Measurements from ENCODE around the gene RBBP5. TPM values are rescaled to one million over a fixed set of nuclear protein-coding genes. Genes with fewer than 3 reads are reported as not detected.

RBBP5 gene
- total RNA-seq, 1 donor from 2014 or later: 19.7 TPM

DNA sequence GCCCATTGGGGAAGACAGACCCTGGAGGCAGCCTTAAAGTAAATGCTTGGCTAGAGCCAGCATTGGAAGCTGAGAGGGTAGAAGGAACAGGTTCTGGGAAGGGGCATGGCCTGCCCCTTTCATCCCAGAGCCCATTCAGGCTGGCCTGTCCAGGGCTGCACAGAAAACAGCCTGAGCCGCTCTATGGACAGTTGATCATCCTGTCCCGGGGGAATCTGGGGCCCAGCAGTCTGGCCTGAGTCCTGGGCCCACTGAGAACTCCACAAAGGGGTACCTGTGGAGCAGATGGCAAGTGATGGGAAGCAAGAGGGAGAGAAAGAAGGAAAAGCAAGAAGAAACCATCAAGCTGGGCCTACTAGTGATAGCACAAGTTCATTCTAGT lies 50.8 kb downstream of the RBBP5 start:
- Mint-ChIP-seq H3K9me3 (no peaks in the 10 kb centered on the region), H3K4me1 (no peaks in the 10 kb centered on the region), H3K4me3 (no peak overlapping the region), H3K27me3 (no peaks in the 10 kb centered on the region), H3K27ac (no peak overlapping the region), H3K36me3 (ENCODE audit: low read depth) (no peaks in the 10 kb centered on the region)
- CTCF ChIA-PET: interaction anchor here (0.8 kb wide), 1 partner anchor 9 kb away, joined by 3 read pairs; no protein-coding TSS in a partner anchor
- DNase-seq (no peak), ATAC-seq (ENCODE audit: low read depth) (no peak)
- TF ChIP-seq, protein P1, sequence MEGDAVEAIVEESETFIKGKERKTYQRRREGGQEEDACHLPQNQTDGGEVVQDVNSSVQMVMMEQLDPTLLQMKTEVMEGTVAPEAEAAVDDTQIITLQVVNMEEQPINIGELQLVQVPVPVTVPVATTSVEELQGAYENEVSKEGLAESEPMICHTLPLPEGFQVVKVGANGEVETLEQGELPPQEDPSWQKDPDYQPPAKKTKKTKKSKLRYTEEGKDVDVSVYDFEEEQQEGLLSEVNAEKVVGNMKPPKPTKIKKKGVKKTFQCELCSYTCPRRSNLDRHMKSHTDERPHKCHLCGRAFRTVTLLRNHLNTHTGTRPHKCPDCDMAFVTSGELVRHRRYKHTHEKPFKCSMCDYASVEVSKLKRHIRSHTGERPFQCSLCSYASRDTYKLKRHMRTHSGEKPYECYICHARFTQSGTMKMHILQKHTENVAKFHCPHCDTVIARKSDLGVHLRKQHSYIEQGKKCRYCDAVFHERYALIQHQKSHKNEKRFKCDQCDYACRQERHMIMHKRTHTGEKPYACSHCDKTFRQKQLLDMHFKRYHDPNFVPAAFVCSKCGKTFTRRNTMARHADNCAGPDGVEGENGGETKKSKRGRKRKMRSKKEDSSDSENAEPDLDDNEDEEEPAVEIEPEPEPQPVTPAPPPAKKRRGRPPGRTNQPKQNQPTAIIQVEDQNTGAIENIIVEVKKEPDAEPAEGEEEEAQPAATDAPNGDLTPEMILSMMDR (IDR thresholded peaks at IDR 0.05): no peak
- POLR2A ChIA-PET: interaction anchor here (0.7 kb wide), 1 partner anchor 693 kb away, joined by 5 read pairs; no protein-coding TSS in a partner anchor
- intact Hi-C loops (cut with micrococcal nuclease): no loop called here

DNA sequence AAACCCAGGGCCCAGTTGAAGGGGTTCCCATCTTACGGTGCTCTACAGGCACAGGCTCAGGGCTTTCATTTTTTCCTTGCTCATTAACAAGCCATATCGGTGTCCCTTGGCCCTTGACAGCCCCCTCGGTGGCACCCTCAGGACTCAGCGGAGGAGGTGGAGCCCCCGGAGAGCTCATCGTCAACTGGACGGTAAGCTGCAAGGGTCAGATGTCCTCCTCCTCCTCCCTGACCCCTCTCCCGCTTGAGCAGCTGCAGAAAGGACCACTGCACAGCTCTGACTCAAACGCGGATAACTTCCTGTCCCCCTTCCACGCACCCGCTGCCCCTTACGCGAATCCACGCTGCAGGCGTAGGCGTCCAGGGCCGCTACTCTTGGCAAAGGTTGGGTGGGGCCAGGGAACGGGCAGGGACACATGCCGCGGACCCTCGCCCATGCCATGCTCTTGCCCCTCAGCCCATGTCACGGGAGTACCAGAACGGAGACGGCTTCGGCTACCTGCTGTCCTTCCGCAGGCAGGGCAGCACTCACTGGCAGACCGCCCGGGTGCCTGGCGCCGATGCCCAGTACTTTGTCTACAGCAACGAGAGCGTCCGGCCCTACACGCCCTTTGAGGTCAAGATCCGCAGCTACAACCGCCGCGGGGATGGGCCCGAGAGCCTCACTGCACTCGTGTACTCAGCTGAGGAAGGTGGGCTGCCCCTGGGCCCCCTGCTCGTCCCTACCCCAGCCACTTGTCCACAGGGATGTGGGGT lies 52.2 kb downstream of the RBBP5 start:
- no peak overlapping the region for H3K4me3 Mint-ChIP-seq
- no peaks in the 10 kb centered on the region for H3K9me3 Mint-ChIP-seq
- H3K27me3 Mint-ChIP-seq: no peaks in the 10 kb centered on the region
- POLR2A ChIA-PET: no interaction called here
- TF ChIP-seq, protein P1 (IDR thresholded peaks at IDR 0.05): no peak
- H3K36me3 Mint-ChIP-seq (ENCODE audit: low read depth): no peaks in the 10 kb centered on the region
- CTCF ChIA-PET: no interaction called here
- no peaks in the 10 kb centered on the region for H3K4me1 Mint-ChIP-seq
- no peak for DNase-seq
- no peak for ATAC-seq (ENCODE audit: low read depth)
- intact Hi-C loops (cut with micrococcal nuclease): no loop called here
- H3K27ac Mint-ChIP-seq: no peak overlapping the region

DNA sequence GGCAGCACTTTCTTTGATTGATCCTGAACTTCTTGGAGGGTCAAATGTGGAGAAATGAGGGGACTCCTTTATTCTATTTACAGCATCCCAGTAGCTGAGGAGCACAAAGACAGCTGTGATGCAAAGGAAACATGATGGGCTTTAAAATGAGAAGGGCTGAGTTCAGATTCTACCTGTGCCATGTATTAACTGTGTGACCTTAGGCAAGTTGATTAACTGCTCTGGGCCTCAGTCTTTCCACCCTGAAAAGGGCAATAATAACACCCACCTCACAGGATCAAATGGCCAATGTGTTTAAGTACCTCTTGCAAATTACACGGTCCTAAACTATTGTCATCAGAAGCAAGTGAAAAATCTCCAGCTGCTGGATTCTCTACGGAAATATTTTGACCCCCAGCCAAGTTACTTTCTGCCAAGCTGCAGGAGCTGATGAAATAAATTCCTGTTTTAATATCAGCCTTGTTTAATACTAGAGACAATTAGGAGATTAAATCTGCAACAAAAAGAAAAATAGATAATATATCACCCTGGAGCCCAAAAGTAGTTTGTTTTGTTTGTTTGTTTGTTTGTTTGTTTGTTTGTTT lies 53.2 kb downstream of the RBBP5 start:
- no peak overlapping the region for H3K27ac Mint-ChIP-seq
- no peaks in the 10 kb centered on the region for H3K9me3 Mint-ChIP-seq
- POLR2A ChIA-PET: no interaction called here
- H3K4me1 Mint-ChIP-seq: no peaks in the 10 kb centered on the region
- DNase-seq (no peak), ATAC-seq (ENCODE audit: low read depth) (no peak)
- no peak overlapping the region for H3K4me3 Mint-ChIP-seq
- no peaks in the 10 kb centered on the region for H3K27me3 Mint-ChIP-seq
- no peaks in the 10 kb centered on the region for H3K36me3 Mint-ChIP-seq (ENCODE audit: low read depth)
- intact Hi-C loops (cut with micrococcal nuclease): no loop called here
- CTCF ChIA-PET: no interaction called here
- TF ChIP-seq, protein P1 (IDR thresholded peaks at IDR 0.05): no peak

DNA sequence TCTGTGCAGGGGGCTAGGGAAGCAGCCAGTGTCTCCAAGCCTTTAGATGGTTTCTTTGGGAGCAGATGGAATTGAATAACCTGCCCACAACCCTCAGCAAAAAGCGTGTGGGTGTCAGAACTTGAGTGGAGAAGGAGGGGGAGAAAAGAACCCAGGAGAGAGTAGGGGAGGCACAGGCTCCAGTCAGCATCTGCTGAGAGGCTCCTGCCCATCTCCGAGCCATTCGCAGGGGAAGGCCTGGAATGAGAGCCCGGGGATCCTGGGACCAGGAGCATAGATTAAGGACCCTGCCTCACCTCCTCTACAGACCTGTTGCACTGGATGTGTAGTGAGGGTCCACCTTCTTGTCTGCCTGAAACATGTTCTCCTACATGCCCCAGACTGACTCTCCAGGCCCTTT lies 53.8 kb downstream of the RBBP5 start:
- DNase-seq (no peak), ATAC-seq (ENCODE audit: low read depth) (no peak)
- Mint-ChIP-seq H3K4me3 (no peak overlapping the region), H3K36me3 (ENCODE audit: low read depth) (no peaks in the 10 kb centered on the region), H3K9me3 (no peaks in the 10 kb centered on the region), H3K27me3 (no peaks in the 10 kb centered on the region), H3K27ac (no peak overlapping the region), H3K4me1 (no peaks in the 10 kb centered on the region)
- TF ChIP-seq, protein P1 (IDR thresholded peaks at IDR 0.05): no peak
- ChIA-PET POLR2A (no interaction called here), CTCF (no interaction called here)
- intact Hi-C loops (cut with micrococcal nuclease): no loop called here

DNA sequence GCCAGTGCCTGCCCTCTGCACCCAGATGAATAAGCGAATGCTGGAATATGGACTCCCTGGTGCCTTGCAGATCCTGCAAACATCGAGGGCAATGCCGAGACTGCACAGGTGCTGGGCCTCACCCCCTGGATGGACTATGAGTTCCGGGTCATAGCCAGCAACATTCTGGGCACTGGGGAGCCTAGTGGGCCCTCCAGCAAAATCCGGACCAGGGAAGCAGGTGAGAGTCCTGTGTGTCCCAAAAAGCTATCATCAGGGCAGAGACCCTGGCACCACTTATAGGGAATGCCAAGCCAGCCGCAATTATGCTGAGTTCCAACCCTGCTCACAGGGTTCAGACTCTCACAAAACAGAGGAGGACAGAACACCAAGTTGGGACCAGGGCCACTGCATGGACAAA lies 54.7 kb downstream of the RBBP5 start:
- Mint-ChIP-seq H3K4me3 (no peak overlapping the region), H3K36me3 (ENCODE audit: low read depth) (no peaks in the 10 kb centered on the region), H3K27ac (no peak overlapping the region), H3K9me3 (no peaks in the 10 kb centered on the region), H3K4me1 (no peaks in the 10 kb centered on the region), H3K27me3 (no peaks in the 10 kb centered on the region)
- DNase-seq (no peak), ATAC-seq (ENCODE audit: low read depth) (no peak)
- ChIA-PET POLR2A (no interaction called here), CTCF (no interaction called here)
- TF ChIP-seq, protein P1 (IDR thresholded peaks at IDR 0.05): no peak
- intact Hi-C loops (cut with micrococcal nuclease): no loop called here

Data from activated B cell treated with CpG ODN at 0.5 μM for 24 hours (primary cell).